ENCODE results near the gene HAAO.

The HAAO gene

GRCh38 chr2:42806786-42807185 lies 14.4 kb upstream of the HAAO start:
- DNase-seq (ENCODE audit: insufficient read length, low spot score), result no peak
- TF ChIP-seq, protein P1, sequence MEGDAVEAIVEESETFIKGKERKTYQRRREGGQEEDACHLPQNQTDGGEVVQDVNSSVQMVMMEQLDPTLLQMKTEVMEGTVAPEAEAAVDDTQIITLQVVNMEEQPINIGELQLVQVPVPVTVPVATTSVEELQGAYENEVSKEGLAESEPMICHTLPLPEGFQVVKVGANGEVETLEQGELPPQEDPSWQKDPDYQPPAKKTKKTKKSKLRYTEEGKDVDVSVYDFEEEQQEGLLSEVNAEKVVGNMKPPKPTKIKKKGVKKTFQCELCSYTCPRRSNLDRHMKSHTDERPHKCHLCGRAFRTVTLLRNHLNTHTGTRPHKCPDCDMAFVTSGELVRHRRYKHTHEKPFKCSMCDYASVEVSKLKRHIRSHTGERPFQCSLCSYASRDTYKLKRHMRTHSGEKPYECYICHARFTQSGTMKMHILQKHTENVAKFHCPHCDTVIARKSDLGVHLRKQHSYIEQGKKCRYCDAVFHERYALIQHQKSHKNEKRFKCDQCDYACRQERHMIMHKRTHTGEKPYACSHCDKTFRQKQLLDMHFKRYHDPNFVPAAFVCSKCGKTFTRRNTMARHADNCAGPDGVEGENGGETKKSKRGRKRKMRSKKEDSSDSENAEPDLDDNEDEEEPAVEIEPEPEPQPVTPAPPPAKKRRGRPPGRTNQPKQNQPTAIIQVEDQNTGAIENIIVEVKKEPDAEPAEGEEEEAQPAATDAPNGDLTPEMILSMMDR (IDR thresholded peaks at IDR 0.05; ENCODE audit: insufficient read depth, missing control alignments), result no peak
- FAIRE-seq, result no peak

DNA sequence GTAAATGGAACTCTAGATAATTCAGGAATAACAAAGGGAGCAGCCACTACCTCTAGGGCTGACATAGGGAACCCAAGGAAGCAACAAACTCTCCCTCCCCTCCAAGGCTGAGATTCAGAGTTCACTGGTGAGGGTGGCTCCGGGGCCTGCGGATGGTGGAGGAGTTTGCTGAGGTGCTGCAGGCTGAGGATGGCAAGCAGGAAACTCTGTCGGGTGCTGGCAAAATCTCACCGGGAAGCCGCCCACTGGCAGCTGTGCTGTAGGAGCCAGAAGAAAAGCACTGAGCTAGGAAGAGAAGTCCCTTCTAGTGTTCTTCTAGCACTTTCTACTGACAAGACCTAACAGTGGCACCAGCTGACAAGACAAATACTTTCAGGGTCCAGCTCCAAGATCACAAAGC lies 12.5 kb upstream of the HAAO start:
- TF ChIP-seq, protein P1 (IDR thresholded peaks at IDR 0.05; ENCODE audit: insufficient read depth, missing control alignments), result no peak
- FAIRE-seq (no peak), DNase-seq (ENCODE audit: insufficient read length, low spot score) (no peak)

- DNase-seq (ENCODE audit: insufficient read length, low spot score) (no peak), FAIRE-seq (no peak)
- TF ChIP-seq, protein P1 (IDR thresholded peaks at IDR 0.05; ENCODE audit: insufficient read depth, missing control alignments), result no peak
These were observed 12.0 kb upstream of the HAAO start for GRCh38 chr2:42804338-42804737.

DNA sequence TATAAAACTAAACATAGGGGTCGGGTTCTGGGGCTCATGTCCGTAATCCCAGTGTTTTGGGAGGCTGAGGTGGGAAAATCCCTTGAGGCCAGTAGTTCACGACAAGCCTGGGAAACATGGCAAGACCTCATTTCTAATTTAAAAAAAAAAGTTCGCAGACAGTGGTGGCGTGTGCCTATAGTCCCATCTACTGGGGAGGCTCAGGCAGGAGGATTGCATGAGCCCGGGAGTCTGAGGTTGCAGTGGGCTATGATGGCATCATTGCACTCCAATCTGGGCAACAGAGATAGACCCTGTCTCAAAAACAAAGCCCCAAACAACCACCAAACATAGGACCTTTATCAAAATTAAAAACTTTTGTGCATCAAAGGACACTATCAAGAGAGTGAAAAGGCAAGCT lies 9.8 kb upstream of the HAAO start:
- FAIRE-seq (no peak), DNase-seq (ENCODE audit: insufficient read length, low spot score) (no peak)
- TF ChIP-seq, protein P1 (IDR thresholded peaks at IDR 0.05; ENCODE audit: insufficient read depth, missing control alignments), result no peak

GRCh38 chr2:42801381-42801780 lies 9.0 kb upstream of the HAAO start:
- TF ChIP-seq, protein P1 (IDR thresholded peaks at IDR 0.05; ENCODE audit: insufficient read depth, missing control alignments), result no peak
- FAIRE-seq (no peak), DNase-seq (ENCODE audit: insufficient read length, low spot score) (no peak)

- FAIRE-seq, result no peak
These were observed 8.6 kb upstream of the HAAO start for GRCh38 chr2:42800981-42801380.

GRCh38 chr2:42800461-42800962 lies 8.1 kb upstream of the HAAO start:
- no peak for FAIRE-seq
- TF ChIP-seq, protein P1 (IDR thresholded peaks at IDR 0.05; ENCODE audit: insufficient read depth, missing control alignments), result no peak

More at GRCh38 chr2:42800981-42801380, 8.6 kb upstream of the HAAO start:
- no peak for DNase-seq (ENCODE audit: insufficient read length, low spot score)
- TF ChIP-seq, protein P1 (IDR thresholded peaks at IDR 0.05; ENCODE audit: insufficient read depth, missing control alignments), result no peak

More at GRCh38 chr2:42800461-42800962, 8.1 kb upstream of the HAAO start:
- no peak for DNase-seq (ENCODE audit: insufficient read length, low spot score)
